HTERT RPE-1 (cell line): Measurements from ENCODE around the gene COPRS.

Experiments
- in situ Hi-C: fragments of 300-500 bp; cut with MboI; formaldehyde crosslinking; loops from 4 replicates; pipeline ENCODE4 v1.14.3; 2020; ENCODE audit warnings: low sequenced_read_pairs

COPRS gene

GRCh38 chr17:31858642-31859486, at the start of gene COPRS:
Gene COPRS, minus strand, starts transcription at chr17:31859244. Its CDS starts 45 bp downstream, at chr17:31859199.
- in situ Hi-C loops: no loop called here

- in situ Hi-C loops: no loop called here
Measured at GRCh38 chr17:31908386-31908785, 49.3 kb upstream of the COPRS start.

GRCh38 chr17:31907342-31907962, 48.4 kb upstream of the COPRS start:
- in situ Hi-C loops: no loop called here

GRCh38 chr17:31903401-31903800, 44.4 kb upstream of the COPRS start:
- in situ Hi-C loops: no loop called here

GRCh38 chr17:31902693-31903092, 43.6 kb upstream of the COPRS start:
- in situ Hi-C loops: no loop called here

- in situ Hi-C loops: no loop called here
Measured at GRCh38 chr17:31900877-31901276, 41.8 kb upstream of the COPRS start.

GRCh38 chr17:31888124-31888523, 29.1 kb upstream of the COPRS start:
- in situ Hi-C loops: no loop called here

GRCh38 chr17:31882571-31882970, 23.5 kb upstream of the COPRS start:
- in situ Hi-C loops: no loop called here

- in situ Hi-C loops: no loop called here
Measured at GRCh38 chr17:31880311-31880710, 21.3 kb upstream of the COPRS start.

GRCh38 chr17:31878703-31879073, 19.6 kb upstream of the COPRS start:
- in situ Hi-C loops: no loop called here

GRCh38 chr17:31877911-31878702, 19.1 kb upstream of the COPRS start:
- in situ Hi-C loops: no loop called here

GRCh38 chr17:31877341-31877740, 18.3 kb upstream of the COPRS start:
- in situ Hi-C loops: no loop called here

GRCh38 chr17:31875081-31875480, 16.0 kb upstream of the COPRS start:
- in situ Hi-C loops: no loop called here

- in situ Hi-C loops: no loop called here
Measured at GRCh38 chr17:31869797-31870568, 10.9 kb upstream of the COPRS start.

GRCh38 chr17:31869031-31869430, 10.0 kb upstream of the COPRS start:
- in situ Hi-C loops: no loop called here

GRCh38 chr17:31859487-31860008, 504 bp upstream of the COPRS start:
- in situ Hi-C loops: no loop called here

GRCh38 chr17:31857920-31858641, 963 bp downstream of the COPRS start:
- in situ Hi-C loops: no loop called here

GRCh38 chr17:31856750-31857149, 2.3 kb downstream of the COPRS start:
- in situ Hi-C loops: no loop called here

- in situ Hi-C loops: no loop called here
Measured at GRCh38 chr17:31854672-31855071, 4.4 kb downstream of the COPRS start.

- in situ Hi-C loops: no loop called here
Measured at GRCh38 chr17:31853911-31854470, 5.1 kb downstream of the COPRS start.
